Colonic mucosa (tissue), 4 donors: ENCODE data around the gene RBAK. TPM values are rescaled to one million over a fixed set of nuclear protein-coding genes. Genes with fewer than 3 reads are reported as not detected.

ENCODE experiments used
- DNase-seq: peaks from one replicate; pipeline ENCODE4 v3.0.0-alpha.2; 2020
- H3K27ac ChIP-seq: fragments of 200-600 bp; one replicate; pipeline ENCODE4 v1.8.0; 2021
- H3K27me3 ChIP-seq: fragments of 200-600 bp; one replicate; pipeline ENCODE4 v1.8.0; 2021
- H3K36me3 ChIP-seq: fragments of 200-600 bp; one replicate; pipeline ENCODE4 v1.8.0; 2021
- H3K4me1 ChIP-seq: fragments of 200-600 bp; one replicate; pipeline ENCODE4 v1.8.0; 2021; ENCODE audit warnings: mild to moderate bottlenecking
- H3K4me3 ChIP-seq: fragments of 200-600 bp; one replicate; pipeline ENCODE4 v1.8.0; 2021
- H3K9ac ChIP-seq, 2 donors: one replicate each; pipeline ENCODE4 v1.7.0; 2013; ENCODE audit warnings: control low read depth in 2 of 2, low read depth in 2 of 2, low read length in 2 of 2
- H3K9me3 ChIP-seq: fragments of 200-600 bp; one replicate; pipeline ENCODE4 v1.8.0; 2021
- CTCF ChIP-seq: fragments of 200-600 bp; IDR thresholded peaks from one replicate; pipeline ENCODE4 v1.8.0; 2022; ENCODE audit warnings: antibody characterized with exemption, mild to moderate bottlenecking
- intact Hi-C: fragments of 100-400 bp; cut with DNase I; formaldehyde crosslinking; loops from one replicate; pipeline ENCODE4 v1.14.1; 2022
- total RNA-seq, 2 donors: library from RNA; stranded (reverse); fragmentation: NEBNext Ultra II Directional in 1 of 2; extraction: Animal tissue kit (Norgen Biotek cat#: 25700) in 1 of 2; gene quantifications; one replicate each; pipeline ENCODE4 v1.2.1, GENCODE V29; 2021
- donor health status: healthy.
- donor health status: DM: no; HTN: no; CAD: no.
- donor health status: DM: no; HTN: no; CAD: no.

Gene RBAK
- total RNA-seq, 2 donors from 2014 or later: 8.0 to 11.8 TPM

GRCh38 chr7:5117095-5117970, 71.7 kb downstream of the RBAK start:
- intact Hi-C loops: no loop called here
- H3K4me3 ChIP-seq: no peak overlapping the region
- TF ChIP-seq CTCF: no peak
- no peak overlapping the region for H3K9ac ChIP-seq
- H3K4me1 ChIP-seq: no peaks in the 10 kb centered on the region
- no peak for DNase-seq
- no peak overlapping the region for H3K27ac ChIP-seq
- H3K9me3 ChIP-seq: no peaks in the 10 kb centered on the region
- H3K36me3 ChIP-seq: no peaks in the 10 kb centered on the region
- H3K27me3 ChIP-seq: no peaks in the 10 kb centered on the region

Other genes with a start within 250 kb of the RBAK start
- gene PAPOLB, start 183.8 kb upstream of the RBAK start, total RNA-seq: under 1 TPM in 1 of 2 donors, not detected in 1; 0.05 TPM
- gene RADIL, start 162.1 kb upstream of the RBAK start, total RNA-seq: 1 to 10 TPM in 1 of 2 donors, under 1 TPM in 1; 0.54 to 1.9 TPM
- not detected for gene MMD2, start 86.7 kb upstream of the RBAK start, total RNA-seq
- gene WIPI2, start 144.4 kb downstream of the RBAK start, total RNA-seq: 10 to 100 TPM; 43.7 to 47.4 TPM
- gene SLC29A4, start 237.1 kb downstream of the RBAK start, total RNA-seq: 10 to 100 TPM in 1 of 2 donors, 1 to 10 TPM in 1; 4.6 to 20.7 TPM